ENCODE results near the gene KRT71. TPM values are rescaled to one million over a fixed set of nuclear protein-coding genes. Genes with fewer than 3 reads are reported as not detected.

Gene KRT71
- total RNA-seq, 1 experiment from 2014 or later, result not detected

DNA sequence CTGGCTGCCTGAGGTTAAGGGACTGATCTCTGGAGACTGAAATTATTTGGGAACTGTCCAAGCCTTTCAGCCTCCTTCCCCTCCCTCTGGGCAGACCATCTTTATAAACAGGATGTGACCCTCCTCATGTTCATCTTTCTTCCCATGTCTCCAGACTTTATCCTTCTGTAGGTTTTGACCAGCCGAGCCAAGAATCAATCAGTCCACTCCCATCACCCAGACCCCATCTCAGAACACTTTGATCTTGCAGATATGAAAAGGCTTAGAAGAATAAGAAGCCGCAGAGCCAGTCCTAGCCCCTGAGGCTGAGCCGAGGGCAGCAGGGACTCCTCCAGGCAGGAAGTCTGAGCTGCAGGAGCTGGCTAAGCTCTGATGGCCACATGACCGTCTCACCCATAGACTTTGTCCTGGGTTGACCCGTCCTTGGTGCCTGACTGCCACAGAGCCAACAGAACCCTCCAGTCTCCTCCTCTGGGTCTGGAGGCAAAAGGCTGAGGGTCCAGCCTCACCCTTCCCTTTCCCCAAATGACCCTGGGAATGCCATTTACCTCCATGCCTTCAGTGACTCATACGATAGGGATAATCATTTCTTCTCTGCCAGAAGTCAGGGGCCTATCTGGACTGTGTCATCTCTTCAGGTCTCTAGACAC, 1.6 kb downstream of the KRT71 start:
- TF ChIP-seq SIN3A (IDR thresholded peaks at IDR 0.05; ENCODE audit: borderline replicate concordance, insufficient read depth, low read depth, low read length), result no peak
- TF ChIP-seq TCF7L2 (IDR thresholded peaks at IDR 0.05; ENCODE audit: low read depth, low read length), result no peak
- TF ChIP-seq POLR2AphosphoS5 (IDR thresholded peaks at IDR 0.05; ENCODE audit: low read depth, low read length), result no peak
- no peak for TF ChIP-seq CTCF (IDR thresholded peaks at IDR 0.05)
- TF ChIP-seq, protein P1, sequence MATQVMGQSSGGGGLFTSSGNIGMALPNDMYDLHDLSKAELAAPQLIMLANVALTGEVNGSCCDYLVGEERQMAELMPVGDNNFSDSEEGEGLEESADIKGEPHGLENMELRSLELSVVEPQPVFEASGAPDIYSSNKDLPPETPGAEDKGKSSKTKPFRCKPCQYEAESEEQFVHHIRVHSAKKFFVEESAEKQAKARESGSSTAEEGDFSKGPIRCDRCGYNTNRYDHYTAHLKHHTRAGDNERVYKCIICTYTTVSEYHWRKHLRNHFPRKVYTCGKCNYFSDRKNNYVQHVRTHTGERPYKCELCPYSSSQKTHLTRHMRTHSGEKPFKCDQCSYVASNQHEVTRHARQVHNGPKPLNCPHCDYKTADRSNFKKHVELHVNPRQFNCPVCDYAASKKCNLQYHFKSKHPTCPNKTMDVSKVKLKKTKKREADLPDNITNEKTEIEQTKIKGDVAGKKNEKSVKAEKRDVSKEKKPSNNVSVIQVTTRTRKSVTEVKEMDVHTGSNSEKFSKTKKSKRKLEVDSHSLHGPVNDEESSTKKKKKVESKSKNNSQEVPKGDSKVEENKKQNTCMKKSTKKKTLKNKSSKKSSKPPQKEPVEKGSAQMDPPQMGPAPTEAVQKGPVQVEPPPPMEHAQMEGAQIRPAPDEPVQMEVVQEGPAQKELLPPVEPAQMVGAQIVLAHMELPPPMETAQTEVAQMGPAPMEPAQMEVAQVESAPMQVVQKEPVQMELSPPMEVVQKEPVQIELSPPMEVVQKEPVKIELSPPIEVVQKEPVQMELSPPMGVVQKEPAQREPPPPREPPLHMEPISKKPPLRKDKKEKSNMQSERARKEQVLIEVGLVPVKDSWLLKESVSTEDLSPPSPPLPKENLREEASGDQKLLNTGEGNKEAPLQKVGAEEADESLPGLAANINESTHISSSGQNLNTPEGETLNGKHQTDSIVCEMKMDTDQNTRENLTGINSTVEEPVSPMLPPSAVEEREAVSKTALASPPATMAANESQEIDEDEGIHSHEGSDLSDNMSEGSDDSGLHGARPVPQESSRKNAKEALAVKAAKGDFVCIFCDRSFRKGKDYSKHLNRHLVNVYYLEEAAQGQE (IDR thresholded peaks at IDR 0.05; ENCODE audit: insufficient read depth in 1 of 2, low read depth in 2 of 2, low read length in 1 of 2), result no peak
- DNase-seq (ENCODE audit: low read depth, low spot score) (no peak), ATAC-seq (no peak)
- in situ Hi-C loops (cut with HindIII; ENCODE audit: low pct_unique_long_range_greater_than_20kb, low sequenced_read_pairs) (no loop called here), intact Hi-C loops (cut with micrococcal nuclease; ENCODE audit: unreplicated experiment) (no loop called here)
- BruUV-seq (replicated peaks), result no TSS peak
- H3K4me3 ChIP-seq (ENCODE audit: low read depth in 2 of 2, low read length in 2 of 2), result no peak overlapping the region
- ChIA-PET CTCF (no interaction called here), POLR2A (no interaction called here)
- no peak overlapping the region for H3K27ac ChIP-seq (ENCODE audit: low read length)
- no peaks in the 10 kb centered on the region for H3K36me3 ChIP-seq (ENCODE audit: control insufficient read depth, insufficient read depth, low read length)
- H3K4me1 ChIP-seq (ENCODE audit: control insufficient read depth, insufficient read depth, low read length), result no peaks in the 10 kb centered on the region
- peaks cover 10% of the 10 kb centered on the region for H3K27me3 ChIP-seq (ENCODE audit: control insufficient read depth, insufficient read depth, low read length)
- H3K9me3 ChIP-seq (ENCODE audit: control insufficient read depth, insufficient read depth, low read depth, low read length), result no peaks in the 10 kb centered on the region

DNA sequence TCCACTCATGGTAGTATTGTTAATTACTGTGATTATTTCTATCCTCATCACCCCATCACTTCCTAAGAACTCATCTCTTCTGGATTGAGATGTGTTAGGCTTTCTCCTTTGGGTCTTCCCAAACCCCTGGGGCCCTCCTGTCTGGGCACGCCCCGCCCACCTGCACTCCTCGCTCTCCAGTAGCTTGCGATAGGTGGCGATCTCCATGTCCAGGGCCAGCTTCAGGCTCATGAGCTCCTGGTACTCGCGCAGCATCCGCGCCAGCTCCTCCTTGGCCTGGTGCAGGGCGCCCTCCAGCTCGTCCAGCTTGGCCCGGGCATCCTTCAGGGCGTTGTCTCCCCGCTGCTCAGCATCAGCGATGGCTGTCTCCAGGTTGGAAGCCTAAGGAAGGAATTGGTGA, 6.8 kb downstream of the KRT71 start:
- intact Hi-C loops (cut with micrococcal nuclease; ENCODE audit: unreplicated experiment), result no loop called here
- ChIA-PET CTCF (no interaction called here), POLR2A (no interaction called here)
- ATAC-seq (no peak), DNase-seq (ENCODE audit: low read depth, low spot score) (no peak)
- in situ Hi-C loops (cut with HindIII; ENCODE audit: low pct_unique_long_range_greater_than_20kb, low sequenced_read_pairs), result no loop called here
- no peak overlapping the region for H3K4me3 ChIP-seq (ENCODE audit: low read depth in 2 of 2, low read length in 2 of 2)
- no peaks in the 10 kb centered on the region for H3K9me3 ChIP-seq (ENCODE audit: control insufficient read depth, insufficient read depth, low read depth, low read length)
- BruUV-seq (replicated peaks), result no TSS peak
- peaks cover 6% of the 10 kb centered on the region for H3K27me3 ChIP-seq (ENCODE audit: control insufficient read depth, insufficient read depth, low read length)
- no peaks in the 10 kb centered on the region for H3K4me1 ChIP-seq (ENCODE audit: control insufficient read depth, insufficient read depth, low read length)
- no peaks in the 10 kb centered on the region for H3K36me3 ChIP-seq (ENCODE audit: control insufficient read depth, insufficient read depth, low read length)
- TF ChIP-seq CTCF (IDR thresholded peaks at IDR 0.05) (no peak), SIN3A (IDR thresholded peaks at IDR 0.05; ENCODE audit: borderline replicate concordance, insufficient read depth, low read depth, low read length) (no peak), POLR2AphosphoS5 (IDR thresholded peaks at IDR 0.05; ENCODE audit: low read depth, low read length) (no peak), TCF7L2 (IDR thresholded peaks at IDR 0.05; ENCODE audit: low read depth, low read length) (no peak)
- TF ChIP-seq, protein P1 (IDR thresholded peaks at IDR 0.05; ENCODE audit: insufficient read depth in 1 of 2, low read depth in 2 of 2, low read length in 1 of 2), result no peak
- no peak overlapping the region for H3K27ac ChIP-seq (ENCODE audit: low read length)

Measured in Panc1 (cell line).